SH-SY5Y (cell line): Measurements from ENCODE around the gene LATS2.

Source experiments
- GATA2 ChIP-seq: IDR thresholded peaks from 2 replicates; pipeline ENCODE4 v1.6.1; 2011; ENCODE audit warnings: mild to moderate bottlenecking, low read depth, low read length
- GATA3 ChIP-seq: IDR thresholded peaks from 2 replicates; pipeline ENCODE4 v1.6.1; 2011; ENCODE audit warnings: low read depth, mild to moderate bottlenecking, low read length, moderate library complexity

DNA sequence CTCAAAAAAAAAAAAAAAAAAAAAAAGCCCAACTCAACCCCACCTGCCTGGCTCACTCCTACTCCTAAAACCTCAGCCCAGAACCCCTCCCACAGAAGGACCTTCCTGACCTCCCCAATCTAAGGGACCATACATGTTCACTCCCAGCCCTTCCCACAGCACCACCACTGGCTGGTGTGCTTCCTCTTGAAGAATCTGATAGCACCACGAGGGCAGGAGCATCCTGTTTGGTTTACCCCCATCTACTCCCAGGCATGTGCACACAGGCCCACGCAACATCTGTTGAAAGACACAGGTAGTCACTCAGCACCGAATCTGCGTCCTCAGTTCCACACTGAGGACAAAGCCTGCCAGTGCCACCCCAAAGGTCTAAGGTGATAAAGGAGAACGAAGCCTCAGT is 8.2 kb downstream of the LATS2 start:
- TF ChIP-seq GATA3 (no peak), GATA2 (no peak)
